K562 (cell line): ENCODE data around the gene KCNQ2. TPM values are rescaled to one million over a fixed set of nuclear protein-coding genes. Genes with fewer than 3 reads are reported as not detected.

ENCODE experiments used
- CHD7 ChIP-seq: fragments of 200-600 bp; sonication (generic); IDR thresholded peaks from one replicate; pipeline ENCODE4 v1.6.1; 2012; ENCODE audit warnings: mild to moderate bottlenecking, low read depth, low read length, inconsistent platforms
- polyA plus RNA-seq, 8 experiments: library from polyadenylated mRNA; depleted of rRNA in 4 of 8; stranded (reverse) in 5 of 8; unstranded in 3 of 8; fragments of >200 nt; fragmentation: Nextera tagmentation in 2 of 8; fragmentation: Illumina TruSeq in 1 of 8; extraction: Ambion mirVana in 2 of 8; extraction: Trizol in 1 of 8; gene quantifications; 2 replicates each; pipeline versions ENCODE4 v1.2.1 to v1.2.3, GENCODE V29; 2011 to 2014; ENCODE audit warnings: inconsistent platforms in 1 of 8, missing spikeins in 1 of 8
- total RNA-seq, 7 experiments: library from RNA; depleted of rRNA in 6 of 7; stranded (reverse); fragments of >200 nt in 6 of 7; fragmentation: Illumina TruSeq in 2 of 7; extraction: Trizol in 2 of 7; gene quantifications; 2 replicates each; pipeline versions ENCODE4 v1.2.1 to v1.2.3, GENCODE V29; 2011 to 2021; ENCODE audit warnings: low replicate concordance in 1 of 7

Gene KCNQ2
- total and polyA plus RNA-seq, 9 of the 15 experiments (the other 6 are each of a cell fraction or from before 2014, with no cell fraction given), result 0.13 to 0.16 TPM; not detected in 7

- TF ChIP-seq CHD7, result no peak
Observed at GRCh38 chr20:63392465-63393365, 79.7 kb downstream of the KCNQ2 start (continued).
